Measurements from ENCODE around the gene RHCE. TPM values are rescaled to one million over a fixed set of nuclear protein-coding genes. Genes with fewer than 3 reads are reported as not detected.

Gene RHCE
- total and polyA plus RNA-seq, 5 donors from 2014 or later: 0.16 to 0.45 (median 0.31) TPM; not detected in 1

GRCh38 chr1:25349606-25350005 is 71.0 kb downstream of the RHCE start:
- Histone ChIP-seq H3K4me1 (ENCODE audit: control insufficient read depth, insufficient read depth, low read length, poor library complexity, severe bottlenecking) (no peaks in the 10 kb centered on the region), H3K36me3 (ENCODE audit: control insufficient read depth, insufficient read depth, low read length) (peaks cover 65% of the 10 kb centered on the region), H3K4me3 (ENCODE audit: low read depth, low read length) (no peak overlapping the region), H3K27me3 (ENCODE audit: control insufficient read depth, insufficient read depth, low read length) (no peaks in the 10 kb centered on the region), H3K9me3 (ENCODE audit: control insufficient read depth in 2 of 2, low read length in 2 of 2) (no peaks in the 10 kb centered on the region), H3K27ac (ENCODE audit: insufficient read depth, low read length, poor library complexity, severe bottlenecking) (no peak overlapping the region)
- Mint-ChIP-seq H3K27ac (peak overlapping the region in 1 of 3 donors; percentile 8), H3K4me1 (peaks cover 7 to 21% (median 16%) of the 10 kb centered on the region in 4 donors), H3K4me3 (no peak overlapping the region), H3K27me3 (no peaks in the 10 kb centered on the region), H3K9me3 (no peaks in the 10 kb centered on the region), H3K36me3 (peaks cover 12% of the 10 kb centered on the region)
- no peak for DNase-seq
- no peak for ATAC-seq (ENCODE audit: low read depth in 2 of 2)

- Mint-ChIP-seq H3K27ac (no peak overlapping the region), H3K4me3 (no peak overlapping the region), H3K4me1 (peaks cover 17 to 36% (median 29%) of the 10 kb centered on the region in 4 donors), H3K27me3 (no peaks in the 10 kb centered on the region), H3K36me3 (peaks cover 21% of the 10 kb centered on the region), H3K9me3 (no peaks in the 10 kb centered on the region)
- DNase-seq (no peak), ATAC-seq (ENCODE audit: low read depth in 2 of 2) (no peak)
- Histone ChIP-seq H3K27me3 (ENCODE audit: control insufficient read depth, insufficient read depth, low read length) (no peaks in the 10 kb centered on the region), H3K27ac (ENCODE audit: insufficient read depth, low read length, poor library complexity, severe bottlenecking) (no peak overlapping the region), H3K9me3 (ENCODE audit: control insufficient read depth in 2 of 2, low read length in 2 of 2) (no peaks in the 10 kb centered on the region), H3K36me3 (ENCODE audit: control insufficient read depth, insufficient read depth, low read length) (peaks cover 62% of the 10 kb centered on the region), H3K4me3 (ENCODE audit: low read depth, low read length) (no peak overlapping the region), H3K4me1 (ENCODE audit: control insufficient read depth, insufficient read depth, low read length, poor library complexity, severe bottlenecking) (no peaks in the 10 kb centered on the region)
Observed at GRCh38 chr1:25347556-25347955, 73.1 kb downstream of the RHCE start.

- H3K9me3 Mint-ChIP-seq: no peaks in the 10 kb centered on the region
- H3K9me3 ChIP-seq (ENCODE audit: control insufficient read depth in 2 of 2, low read length in 2 of 2): no peaks in the 10 kb centered on the region
- H3K4me1 ChIP-seq (ENCODE audit: control insufficient read depth, insufficient read depth, low read length, poor library complexity, severe bottlenecking): peaks cover 30% of the 10 kb centered on the region
- H3K4me3 Mint-ChIP-seq: peak overlapping the region in 1 of 4 donors; percentile 24
- H3K4me3 ChIP-seq (ENCODE audit: low read depth, low read length): no peak overlapping the region
- H3K4me1 Mint-ChIP-seq: peaks cover 28 to 63% (median 47%) of the 10 kb centered on the region in 4 donors
- H3K27me3 Mint-ChIP-seq: no peaks in the 10 kb centered on the region
- peaks cover 48% of the 10 kb centered on the region for H3K36me3 ChIP-seq (ENCODE audit: control insufficient read depth, insufficient read depth, low read length)
- H3K27ac ChIP-seq (ENCODE audit: insufficient read depth, low read length, poor library complexity, severe bottlenecking): no peak overlapping the region
- no peaks in the 10 kb centered on the region for H3K27me3 ChIP-seq (ENCODE audit: control insufficient read depth, insufficient read depth, low read length)
- H3K36me3 Mint-ChIP-seq: peaks cover 22% of the 10 kb centered on the region
- no peak for DNase-seq
- ATAC-seq (ENCODE audit: low read depth in 2 of 2): no peak
- peak overlapping the region in 1 of 3 donors; percentile 80 for H3K27ac Mint-ChIP-seq
Observed at GRCh38 chr1:25343872-25344271, 76.8 kb downstream of the RHCE start.

GRCh38 chr1:25342846-25343245 is 77.8 kb downstream of the RHCE start:
- H3K36me3 ChIP-seq (ENCODE audit: control insufficient read depth, insufficient read depth, low read length): peaks cover 42% of the 10 kb centered on the region
- H3K27ac ChIP-seq (ENCODE audit: insufficient read depth, low read length, poor library complexity, severe bottlenecking): no peak overlapping the region
- H3K27me3 Mint-ChIP-seq: no peaks in the 10 kb centered on the region
- peaks cover 27 to 58% (median 44%) of the 10 kb centered on the region in 4 donors for H3K4me1 Mint-ChIP-seq
- no peaks in the 10 kb centered on the region for H3K9me3 ChIP-seq (ENCODE audit: control insufficient read depth in 2 of 2, low read length in 2 of 2)
- H3K27ac Mint-ChIP-seq: no peak overlapping the region
- H3K4me3 Mint-ChIP-seq: peak overlapping the region in 1 of 4 donors; percentile 24
- H3K27me3 ChIP-seq (ENCODE audit: control insufficient read depth, insufficient read depth, low read length): no peaks in the 10 kb centered on the region
- H3K4me3 ChIP-seq (ENCODE audit: low read depth, low read length): no peak overlapping the region
- no peaks in the 10 kb centered on the region for H3K9me3 Mint-ChIP-seq
- peaks cover 32% of the 10 kb centered on the region for H3K4me1 ChIP-seq (ENCODE audit: control insufficient read depth, insufficient read depth, low read length, poor library complexity, severe bottlenecking)
- DNase-seq: no peak
- no peak for ATAC-seq (ENCODE audit: low read depth in 2 of 2)
- peaks cover 18% of the 10 kb centered on the region for H3K36me3 Mint-ChIP-seq

GRCh38 chr1:25341746-25342145 is 78.9 kb downstream of the RHCE start:
- H3K4me1 Mint-ChIP-seq: peaks cover 24 to 54% (median 36%) of the 10 kb centered on the region in 4 donors
- Histone ChIP-seq H3K27me3 (ENCODE audit: control insufficient read depth, insufficient read depth, low read length) (no peaks in the 10 kb centered on the region), H3K36me3 (ENCODE audit: control insufficient read depth, insufficient read depth, low read length) (peaks cover 38% of the 10 kb centered on the region), H3K4me3 (ENCODE audit: low read depth, low read length) (no peak overlapping the region), H3K27ac (ENCODE audit: insufficient read depth, low read length, poor library complexity, severe bottlenecking) (no peak overlapping the region), H3K4me1 (ENCODE audit: control insufficient read depth, insufficient read depth, low read length, poor library complexity, severe bottlenecking) (peaks cover 32% of the 10 kb centered on the region), H3K9me3 (ENCODE audit: control insufficient read depth in 2 of 2, low read length in 2 of 2) (no peaks in the 10 kb centered on the region)
- H3K36me3 Mint-ChIP-seq: peaks cover 15% of the 10 kb centered on the region
- no peak overlapping the region for H3K27ac Mint-ChIP-seq
- ATAC-seq (ENCODE audit: low read depth in 2 of 2) (no peak), DNase-seq (no peak)
- no peaks in the 10 kb centered on the region for H3K9me3 Mint-ChIP-seq
- H3K4me3 Mint-ChIP-seq: peak overlapping the region in 2 of 4 donors; percentile 8 to 28
- H3K27me3 Mint-ChIP-seq: no peaks in the 10 kb centered on the region

- Mint-ChIP-seq H3K27ac (peak overlapping the region; percentile 9 to 94 (median 68)), H3K9me3 (no peaks in the 10 kb centered on the region), H3K4me3 (peak overlapping the region; percentile 86 to 98 (median 96)), H3K36me3 (peaks cover 12% of the 10 kb centered on the region), H3K27me3 (no peaks in the 10 kb centered on the region), H3K4me1 (peaks cover 24 to 57% (median 33%) of the 10 kb centered on the region in 4 donors)
- no peak for ATAC-seq (ENCODE audit: low read depth in 2 of 2)
- DNase-seq: peak in 1 of 3 donors; percentile 38
- Histone ChIP-seq H3K4me3 (ENCODE audit: low read depth, low read length) (peak overlapping the region; percentile 97), H3K4me1 (ENCODE audit: control insufficient read depth, insufficient read depth, low read length, poor library complexity, severe bottlenecking) (peaks cover 32% of the 10 kb centered on the region), H3K9me3 (ENCODE audit: control insufficient read depth in 2 of 2, low read length in 2 of 2) (no peaks in the 10 kb centered on the region), H3K27ac (ENCODE audit: insufficient read depth, low read length, poor library complexity, severe bottlenecking) (peak overlapping the region; percentile 94), H3K27me3 (ENCODE audit: control insufficient read depth, insufficient read depth, low read length) (no peaks in the 10 kb centered on the region), H3K36me3 (ENCODE audit: control insufficient read depth, insufficient read depth, low read length) (peaks cover 16% of the 10 kb centered on the region)
Observed at GRCh38 chr1:25338986-25339385, 81.6 kb downstream of the RHCE start.

- peak within 1 kb of the TSS; percentile 97 for H3K4me3 ChIP-seq (ENCODE audit: low read depth, low read length)
Observed at GRCh38 chr1:25338188-25338981, 82.2 kb downstream of the RHCE start, which contains the start of gene TMEM50A. Gene TMEM50A, plus strand, starts transcription at chr1:25338334. Its CDS starts 2,153 bp downstream, at chr1:25340487.

More at GRCh38 chr1:25338188-25338981, 82.2 kb downstream of the RHCE start, which contains the start of gene TMEM50A:
- ATAC-seq (ENCODE audit: low read depth in 2 of 2) (peak; percentile 75 to 80), DNase-seq (peak; percentile 85 to 91 (median 86))
- Histone ChIP-seq H3K27ac (ENCODE audit: insufficient read depth, low read length, poor library complexity, severe bottlenecking) (peak within 1 kb of the TSS; percentile 94), H3K36me3 (ENCODE audit: control insufficient read depth, insufficient read depth, low read length) (peaks cover 10% of the 10 kb centered on the region), H3K4me1 (ENCODE audit: control insufficient read depth, insufficient read depth, low read length, poor library complexity, severe bottlenecking) (peaks cover 32% of the 10 kb centered on the region), H3K27me3 (ENCODE audit: control insufficient read depth, insufficient read depth, low read length) (no peaks in the 10 kb centered on the region), H3K9me3 (ENCODE audit: control insufficient read depth in 2 of 2, low read length in 2 of 2) (no peaks in the 10 kb centered on the region)
- peaks cover 6% of the 10 kb centered on the region for H3K36me3 Mint-ChIP-seq
- H3K9me3 Mint-ChIP-seq: no peaks in the 10 kb centered on the region
- H3K27me3 Mint-ChIP-seq: no peaks in the 10 kb centered on the region
- peaks cover 23 to 56% (median 34%) of the 10 kb centered on the region in 4 donors for H3K4me1 Mint-ChIP-seq
- peak within 1 kb of the TSS; percentile 88 to 98 (median 96) for H3K4me3 Mint-ChIP-seq
- peak within 1 kb of the TSS; percentile 94 to 97 (median 96) for H3K27ac Mint-ChIP-seq

Measured in CD4-positive, CD25-positive, alpha-beta regulatory T cell (primary cell).